ENCODE results near the gene SUGCT.

The SUGCT gene

DNA sequence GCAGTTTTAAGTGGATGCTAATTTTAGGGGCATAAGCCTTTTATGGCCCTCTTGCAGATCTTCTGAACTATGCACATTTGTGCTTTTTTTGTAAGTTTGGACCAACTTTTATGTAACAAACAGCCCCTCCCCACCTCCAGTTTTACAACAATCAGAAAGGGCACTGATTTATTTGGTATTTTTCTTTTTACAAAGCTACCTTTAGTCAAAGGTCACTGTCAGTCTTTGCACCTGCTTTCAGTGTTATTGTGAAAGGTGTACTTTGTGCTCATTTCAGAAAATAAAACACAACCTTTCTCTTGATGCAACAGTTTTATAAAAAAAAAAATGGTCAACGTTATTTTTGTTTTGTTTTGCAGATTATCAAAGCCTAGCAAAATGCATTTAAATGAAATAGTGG lies 39.6 kb upstream of the SUGCT start:
- no peak overlapping the region for H3K4me2 ChIP-seq (ENCODE audit: insufficient read depth, low read length)
- H3K4me1 ChIP-seq (ENCODE audit: insufficient read depth, low read length), result no peaks in the 10 kb centered on the region
- TF ChIP-seq, protein P1, sequence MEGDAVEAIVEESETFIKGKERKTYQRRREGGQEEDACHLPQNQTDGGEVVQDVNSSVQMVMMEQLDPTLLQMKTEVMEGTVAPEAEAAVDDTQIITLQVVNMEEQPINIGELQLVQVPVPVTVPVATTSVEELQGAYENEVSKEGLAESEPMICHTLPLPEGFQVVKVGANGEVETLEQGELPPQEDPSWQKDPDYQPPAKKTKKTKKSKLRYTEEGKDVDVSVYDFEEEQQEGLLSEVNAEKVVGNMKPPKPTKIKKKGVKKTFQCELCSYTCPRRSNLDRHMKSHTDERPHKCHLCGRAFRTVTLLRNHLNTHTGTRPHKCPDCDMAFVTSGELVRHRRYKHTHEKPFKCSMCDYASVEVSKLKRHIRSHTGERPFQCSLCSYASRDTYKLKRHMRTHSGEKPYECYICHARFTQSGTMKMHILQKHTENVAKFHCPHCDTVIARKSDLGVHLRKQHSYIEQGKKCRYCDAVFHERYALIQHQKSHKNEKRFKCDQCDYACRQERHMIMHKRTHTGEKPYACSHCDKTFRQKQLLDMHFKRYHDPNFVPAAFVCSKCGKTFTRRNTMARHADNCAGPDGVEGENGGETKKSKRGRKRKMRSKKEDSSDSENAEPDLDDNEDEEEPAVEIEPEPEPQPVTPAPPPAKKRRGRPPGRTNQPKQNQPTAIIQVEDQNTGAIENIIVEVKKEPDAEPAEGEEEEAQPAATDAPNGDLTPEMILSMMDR (IDR thresholded peaks at IDR 0.05; ENCODE audit: borderline replicate concordance, extremely low read depth, low read length, poor library complexity, severe bottlenecking), result no peak
- no peak for TF ChIP-seq EZH2 (IDR thresholded peaks at IDR 0.05; ENCODE audit: borderline replicate concordance, low read depth, low read length, severe bottlenecking)
- H3K27ac ChIP-seq (ENCODE audit: low read length), result no peak overlapping the region
- peaks cover 59% of the 10 kb centered on the region for H3K36me3 ChIP-seq (ENCODE audit: insufficient read depth, low read length)
- H3K79me2 ChIP-seq (ENCODE audit: insufficient read depth, low read length), result no peaks in the 10 kb centered on the region
- no peaks in the 10 kb centered on the region for H4K20me1 ChIP-seq (ENCODE audit: insufficient read depth, low read length)
- H3K4me3 ChIP-seq (ENCODE audit: low read depth in 1 of 2, low read length in 2 of 2), result no peak overlapping the region
- no peak for DNase-seq
- no peak for ATAC-seq (ENCODE audit: insufficient read depth, low read depth)
- H3K9me3 ChIP-seq (ENCODE audit: insufficient read depth, low read length, severe bottlenecking), result no peaks in the 10 kb centered on the region
- H2AFZ ChIP-seq (ENCODE audit: low read depth, low read length), result no peak overlapping the region
- H3K27me3 ChIP-seq (ENCODE audit: insufficient read depth, low read length, poor library complexity), result no peaks in the 10 kb centered on the region
- no peak overlapping the region for H3K9ac ChIP-seq (ENCODE audit: low read depth, low read length)

DNA sequence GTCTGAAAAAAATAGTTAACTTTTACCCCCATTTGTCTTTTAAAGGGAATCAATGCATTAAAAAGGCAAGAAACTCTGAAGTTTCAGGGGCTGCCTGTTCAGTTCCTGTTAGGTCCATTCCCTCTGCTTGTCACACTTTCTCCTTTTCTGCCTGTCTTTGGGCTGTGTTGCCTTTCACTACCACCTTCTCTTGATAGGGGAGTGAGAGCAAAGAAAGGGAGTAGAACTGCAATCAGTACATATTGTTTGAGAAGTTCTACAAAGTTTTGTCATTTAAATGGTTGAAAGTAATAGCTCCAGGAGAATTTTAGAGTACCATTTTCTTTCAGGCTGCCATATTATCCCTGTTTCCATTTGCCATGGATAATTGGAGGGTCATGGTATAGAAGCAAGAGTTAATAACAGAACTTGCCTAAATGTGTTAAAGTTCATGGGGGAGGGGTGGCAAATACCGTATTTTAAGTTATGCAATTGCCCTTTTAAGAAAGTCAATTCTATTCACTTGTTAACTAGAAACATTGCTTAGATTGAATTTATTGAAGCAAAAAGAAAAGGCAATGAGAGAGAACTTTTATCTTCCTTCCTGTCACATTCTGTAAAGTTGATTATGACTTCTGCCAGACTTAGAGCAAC lies 39.0 kb upstream of the SUGCT start:
- no peaks in the 10 kb centered on the region for H3K4me1 ChIP-seq (ENCODE audit: insufficient read depth, low read length)
- no peak for ATAC-seq (ENCODE audit: insufficient read depth, low read depth)
- H2AFZ ChIP-seq (ENCODE audit: low read depth, low read length), result no peak overlapping the region

DNA sequence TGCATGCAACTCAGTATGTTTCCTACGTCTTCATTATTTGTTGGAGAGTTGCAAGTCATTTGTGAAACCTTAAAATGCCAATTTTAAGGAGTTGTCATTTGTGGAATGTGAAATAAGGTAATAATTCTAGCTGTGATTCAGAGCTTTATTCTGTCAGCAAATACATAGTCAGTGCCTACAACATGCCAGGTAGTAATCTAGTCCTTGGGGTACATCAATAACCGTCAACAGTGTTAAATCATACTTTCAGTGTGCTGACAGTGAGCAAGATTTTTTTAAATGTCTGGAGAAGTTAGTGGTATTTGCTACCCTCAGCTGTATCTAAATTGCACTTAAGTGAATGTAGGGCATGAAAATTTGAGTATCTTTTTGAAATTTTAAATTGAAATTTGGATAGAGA lies 37.1 kb upstream of the SUGCT start:
- Histone ChIP-seq H3K4me1 (ENCODE audit: insufficient read depth, low read length) (no peaks in the 10 kb centered on the region), H4K20me1 (ENCODE audit: insufficient read depth, low read length) (no peaks in the 10 kb centered on the region), H3K36me3 (ENCODE audit: insufficient read depth, low read length) (peaks cover 42% of the 10 kb centered on the region), H2AFZ (ENCODE audit: low read depth, low read length) (no peak overlapping the region), H3K9me3 (ENCODE audit: insufficient read depth, low read length, severe bottlenecking) (no peaks in the 10 kb centered on the region), H3K9ac (ENCODE audit: low read depth, low read length) (no peak overlapping the region), H3K27me3 (ENCODE audit: insufficient read depth, low read length, poor library complexity) (no peaks in the 10 kb centered on the region), H3K27ac (ENCODE audit: low read length) (no peak overlapping the region), H3K79me2 (ENCODE audit: insufficient read depth, low read length) (no peaks in the 10 kb centered on the region), H3K4me2 (ENCODE audit: insufficient read depth, low read length) (no peak overlapping the region), H3K4me3 (ENCODE audit: low read depth in 1 of 2, low read length in 2 of 2) (no peak overlapping the region)
- TF ChIP-seq, protein P1 (IDR thresholded peaks at IDR 0.05; ENCODE audit: borderline replicate concordance, extremely low read depth, low read length, poor library complexity, severe bottlenecking), result no peak
- TF ChIP-seq EZH2 (IDR thresholded peaks at IDR 0.05; ENCODE audit: borderline replicate concordance, low read depth, low read length, severe bottlenecking), result no peak
- DNase-seq (no peak), ATAC-seq (ENCODE audit: insufficient read depth, low read depth) (no peak)

More for the DNA sequence above, 39.0 kb upstream of the SUGCT start:
- Histone ChIP-seq H3K27me3 (ENCODE audit: insufficient read depth, low read length, poor library complexity) (no peaks in the 10 kb centered on the region), H4K20me1 (ENCODE audit: insufficient read depth, low read length) (no peaks in the 10 kb centered on the region), H3K9me3 (ENCODE audit: insufficient read depth, low read length, severe bottlenecking) (no peaks in the 10 kb centered on the region), H3K4me2 (ENCODE audit: insufficient read depth, low read length) (no peak overlapping the region), H3K27ac (ENCODE audit: low read length) (no peak overlapping the region), H3K36me3 (ENCODE audit: insufficient read depth, low read length) (peaks cover 54% of the 10 kb centered on the region), H3K4me3 (ENCODE audit: low read depth in 1 of 2, low read length in 2 of 2) (no peak overlapping the region), H3K9ac (ENCODE audit: low read depth, low read length) (no peak overlapping the region), H3K79me2 (ENCODE audit: insufficient read depth, low read length) (no peaks in the 10 kb centered on the region)
- no peak for DNase-seq
- TF ChIP-seq, protein P1 (IDR thresholded peaks at IDR 0.05; ENCODE audit: borderline replicate concordance, extremely low read depth, low read length, poor library complexity, severe bottlenecking), result no peak
- no peak for TF ChIP-seq EZH2 (IDR thresholded peaks at IDR 0.05; ENCODE audit: borderline replicate concordance, low read depth, low read length, severe bottlenecking)

Data from DND-41 (cell line).